Smooth muscle cell (in vitro differentiated cells): ENCODE data around the gene HOOK2. TPM values are rescaled to one million over a fixed set of nuclear protein-coding genes. Genes with fewer than 3 reads are reported as not detected.
A peak's percentile ranks its signal among the peaks of the same experiment; 100 is the strongest.

ENCODE experiments used
- DNase-seq: peaks from one replicate; lab custom pipeline; 2025; ENCODE audit not compliant: unreplicated experiment; lab: John Stamatoyannopoulos, UW
- H2AFZ ChIP-seq: fragments of 200-600 bp; sonication (generic); 2 replicates; pipeline ENCODE4 v1.6.0; 2016; ENCODE audit warnings: antibody characterized with exemption, low read depth, mild to moderate bottlenecking
- H3F3A ChIP-seq: fragments of 200-600 bp; sonication (generic); 2 replicates; pipeline ENCODE4 v1.6.0; 2017; ENCODE audit warnings: antibody characterized with exemption, low read depth
- H3K27ac ChIP-seq: fragments of 200-600 bp; sonication (generic); 2 replicates; pipeline ENCODE4 v1.5.1; 2016; ENCODE audit warnings: low read depth, mild to moderate bottlenecking
- H3K27me3 ChIP-seq: fragments of 200-600 bp; sonication (generic); 2 replicates; pipeline ENCODE4 v1.6.1; 2016; ENCODE audit warnings: low read depth, mild to moderate bottlenecking
- H3K36me3 ChIP-seq: fragments of 200-600 bp; sonication (generic); 2 replicates; pipeline ENCODE4 v1.5.1; 2016; ENCODE audit warnings: low read depth
- H3K4me1 ChIP-seq: fragments of 200-600 bp; sonication (generic); 2 replicates; pipeline ENCODE4 v1.5.1; 2016; ENCODE audit warnings: low read depth
- H3K4me2 ChIP-seq: fragments of 200-600 bp; sonication (generic); 2 replicates; pipeline ENCODE4 v1.6.0; 2016; ENCODE audit warnings: mild to moderate bottlenecking
- H3K4me3 ChIP-seq: fragments of 200-600 bp; sonication (generic); 2 replicates; pipeline ENCODE4 v1.5.1; 2016; ENCODE audit warnings: mild to moderate bottlenecking
- H3K79me2 ChIP-seq: fragments of 200-600 bp; sonication (generic); 2 replicates; pipeline ENCODE4 v1.6.0; 2016; ENCODE audit warnings: low read depth, mild to moderate bottlenecking
- H3K9ac ChIP-seq: fragments of 200-600 bp; sonication (generic); 2 replicates; pipeline ENCODE4 v1.6.0; 2016; ENCODE audit warnings: low read depth
- H3K9me3 ChIP-seq: fragments of 200-600 bp; sonication (generic); replicated peaks from 2 replicates; pipeline ENCODE4 v1.5.1; 2016; ENCODE audit warnings: low read depth
- H4K20me1 ChIP-seq: fragments of 200-600 bp; sonication (generic); 2 replicates; pipeline ENCODE4 v1.6.0; 2016; ENCODE audit warnings: low read depth
- WGBS: methylation state at CpG from one replicate; pipeline ENCODE4 v1.1.7; 2016; ENCODE audit warnings: low lambda C conversion rate; 5-methylcytosine and 5-hydroxymethylcytosine counted together
- polyA plus RNA-seq: library from polyadenylated mRNA; unstranded; fragments of >200 nt; fragmentation: Nextera tagmentation; extraction: Ambion mirVana; gene quantifications from 2 replicates; pipeline ENCODE4 v1.2.1, GENCODE V29; 2016
- total RNA-seq: library from RNA; depleted of rRNA; stranded (reverse); fragments of >200 nt; gene quantifications from 2 replicates; pipeline ENCODE4 v1.2.3, GENCODE V29; 2014
- TF ChIP-seq, protein P1 (sequence below): fragments of 200-600 bp; sonication (generic); IDR thresholded peaks from 2 replicates; pipeline ENCODE4 v1.5.1; 2017; ENCODE audit warnings: borderline replicate concordance, mild to moderate bottlenecking, antibody characterized with exemption; ENCODE audit not compliant: insufficient read depth, poor library complexity, severe bottlenecking

HOOK2 gene
- total and polyA plus RNA-seq, 2 experiments from 2014 or later, result 14.6 to 20.5 TPM

GRCh38 chr19:12723641-12724426, 51.5 kb downstream of the HOOK2 start, which contains the start of gene TNPO2:
Gene TNPO2 (minus strand): TSS chr19:12723932. CDS start chr19:12720977, 2,955 bp downstream.
- DNase-seq, result no peak
- peak within 1 kb of the TSS; percentile 37 for H3K9ac ChIP-seq
- H3K4me2 ChIP-seq, result peak within 1 kb of the TSS; percentile 96
- H4K20me1 ChIP-seq, result peaks cover 19% of the 10 kb centered on the region
- peaks cover 7% of the 10 kb centered on the region for H3K4me1 ChIP-seq
- H3K27me3 ChIP-seq, result no peaks in the 10 kb centered on the region
- H3K4me3 ChIP-seq, result peak within 1 kb of the TSS; percentile 82
- WGBS, result 5% methylated on average over 28 of the region's 28 CpGs
- peak within 1 kb of the TSS; percentile 69 for H3K27ac ChIP-seq
- TF ChIP-seq, protein P1, sequence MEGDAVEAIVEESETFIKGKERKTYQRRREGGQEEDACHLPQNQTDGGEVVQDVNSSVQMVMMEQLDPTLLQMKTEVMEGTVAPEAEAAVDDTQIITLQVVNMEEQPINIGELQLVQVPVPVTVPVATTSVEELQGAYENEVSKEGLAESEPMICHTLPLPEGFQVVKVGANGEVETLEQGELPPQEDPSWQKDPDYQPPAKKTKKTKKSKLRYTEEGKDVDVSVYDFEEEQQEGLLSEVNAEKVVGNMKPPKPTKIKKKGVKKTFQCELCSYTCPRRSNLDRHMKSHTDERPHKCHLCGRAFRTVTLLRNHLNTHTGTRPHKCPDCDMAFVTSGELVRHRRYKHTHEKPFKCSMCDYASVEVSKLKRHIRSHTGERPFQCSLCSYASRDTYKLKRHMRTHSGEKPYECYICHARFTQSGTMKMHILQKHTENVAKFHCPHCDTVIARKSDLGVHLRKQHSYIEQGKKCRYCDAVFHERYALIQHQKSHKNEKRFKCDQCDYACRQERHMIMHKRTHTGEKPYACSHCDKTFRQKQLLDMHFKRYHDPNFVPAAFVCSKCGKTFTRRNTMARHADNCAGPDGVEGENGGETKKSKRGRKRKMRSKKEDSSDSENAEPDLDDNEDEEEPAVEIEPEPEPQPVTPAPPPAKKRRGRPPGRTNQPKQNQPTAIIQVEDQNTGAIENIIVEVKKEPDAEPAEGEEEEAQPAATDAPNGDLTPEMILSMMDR, result no peak
- H3K36me3 ChIP-seq, result no peaks in the 10 kb centered on the region
- peak within 1 kb of the TSS; percentile 59 for H2AFZ ChIP-seq
- H3F3A ChIP-seq, result peaks cover 8% of the 10 kb centered on the region
- no peaks in the 10 kb centered on the region for H3K9me3 ChIP-seq
- H3K79me2 ChIP-seq, result peaks cover 31% of the 10 kb centered on the region

DNA sequence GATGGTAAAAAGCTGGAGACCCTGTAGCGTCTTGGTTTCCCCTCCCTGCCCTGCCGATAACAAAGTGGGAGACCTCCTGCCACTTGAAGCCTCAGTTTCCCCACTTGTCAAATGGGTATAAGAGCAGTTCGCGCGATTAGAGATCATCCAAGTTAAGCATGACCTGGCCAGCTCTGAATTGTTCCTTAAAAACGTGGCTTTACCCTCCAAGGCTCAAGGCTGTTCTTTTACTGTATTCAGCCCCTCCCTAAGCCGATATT, 52.0 kb downstream of the HOOK2 start:
- H3K9ac ChIP-seq, result peak overlapping the region; percentile 37
- no peak for DNase-seq
- H3K36me3 ChIP-seq, result no peaks in the 10 kb centered on the region
- peak overlapping the region; percentile 96 for H3K4me2 ChIP-seq
- 2% methylated on average over 7 of the region's 7 CpGs for WGBS
- no peaks in the 10 kb centered on the region for H3K9me3 ChIP-seq
- H3F3A ChIP-seq, result peaks cover 8% of the 10 kb centered on the region
- H4K20me1 ChIP-seq, result peaks cover 24% of the 10 kb centered on the region
- TF ChIP-seq, protein P1, result no peak
- H3K4me3 ChIP-seq, result peak overlapping the region; percentile 82
- H3K27me3 ChIP-seq, result no peaks in the 10 kb centered on the region
- H3K27ac ChIP-seq, result peak overlapping the region; percentile 69
- H3K79me2 ChIP-seq, result peaks cover 37% of the 10 kb centered on the region
- H3K4me1 ChIP-seq, result peaks cover 7% of the 10 kb centered on the region
- H2AFZ ChIP-seq, result peak overlapping the region; percentile 54

GRCh38 chr19:12722566-12723380, 52.6 kb downstream of the HOOK2 start:
- no peaks in the 10 kb centered on the region for H3K36me3 ChIP-seq
- TF ChIP-seq, protein P1, result no peak
- H2AFZ ChIP-seq, result peak overlapping the region; percentile 59
- peaks cover 24% of the 10 kb centered on the region for H4K20me1 ChIP-seq
- DNase-seq, result peak; percentile 68
- H3K4me1 ChIP-seq, result peaks cover 7% of the 10 kb centered on the region
- H3K4me2 ChIP-seq, result peak overlapping the region; percentile 96
- no peaks in the 10 kb centered on the region for H3K27me3 ChIP-seq
- H3K9ac ChIP-seq, result peak overlapping the region; percentile 85
- H3K79me2 ChIP-seq, result peaks cover 42% of the 10 kb centered on the region
- under 1% methylated on average over 32 of the region's 32 CpGs for WGBS
- no peaks in the 10 kb centered on the region for H3K9me3 ChIP-seq
- H3K4me3 ChIP-seq, result peak overlapping the region; percentile 82
- peak overlapping the region; percentile 85 for H3K27ac ChIP-seq
- H3F3A ChIP-seq, result peaks cover 8% of the 10 kb centered on the region
